Thyroid gland (tissue), 4 donors: Measurements from ENCODE around the gene SPDEF.

Source experiments
- POLR2A ChIP-seq, 2 donors: fragments of 450-650 bp; IDR thresholded peaks; one replicate each; pipeline ENCODE4 v1.6.1; 2017; ENCODE audit warnings: antibody characterized with exemption in 2 of 2, mild to moderate bottlenecking in 2 of 2, moderate library complexity in 1 of 2
- TF ChIP-seq, protein P1 (sequence below), 6 experiments: fragments of 200-600 bp in 3 of 6; fragments of 450-650 bp in 3 of 6; sonication (generic) in 3 of 6; IDR thresholded peaks; one replicate each; pipeline ENCODE4 v1.5.1; 2016 to 2019; ENCODE audit warnings: antibody characterized with exemption in 6 of 6, mild to moderate bottlenecking in 2 of 6, inconsistent platforms in 1 of 6, moderate library complexity in 1 of 6

DNA sequence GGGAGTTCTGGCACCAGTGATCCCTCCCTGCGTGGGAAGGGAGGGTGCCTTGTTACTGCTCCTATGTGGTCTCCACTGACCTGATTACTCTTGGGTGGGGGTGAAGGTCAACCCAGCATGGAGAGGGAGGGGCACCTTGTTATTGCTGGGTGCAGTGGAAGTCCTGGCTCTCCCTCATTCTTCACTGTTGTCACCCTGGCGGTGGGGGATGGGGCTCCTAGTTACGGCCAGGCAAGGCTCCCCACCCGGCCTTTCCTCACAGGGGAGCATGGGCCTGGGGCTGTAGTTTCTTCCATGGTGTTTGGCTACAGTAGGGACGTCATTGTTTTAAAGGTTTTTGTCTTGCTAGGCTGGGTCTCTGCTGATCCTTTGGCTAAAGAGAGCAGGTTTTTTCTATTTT lies 49.4 kb downstream of the SPDEF start:
- TF ChIP-seq, protein P1, sequence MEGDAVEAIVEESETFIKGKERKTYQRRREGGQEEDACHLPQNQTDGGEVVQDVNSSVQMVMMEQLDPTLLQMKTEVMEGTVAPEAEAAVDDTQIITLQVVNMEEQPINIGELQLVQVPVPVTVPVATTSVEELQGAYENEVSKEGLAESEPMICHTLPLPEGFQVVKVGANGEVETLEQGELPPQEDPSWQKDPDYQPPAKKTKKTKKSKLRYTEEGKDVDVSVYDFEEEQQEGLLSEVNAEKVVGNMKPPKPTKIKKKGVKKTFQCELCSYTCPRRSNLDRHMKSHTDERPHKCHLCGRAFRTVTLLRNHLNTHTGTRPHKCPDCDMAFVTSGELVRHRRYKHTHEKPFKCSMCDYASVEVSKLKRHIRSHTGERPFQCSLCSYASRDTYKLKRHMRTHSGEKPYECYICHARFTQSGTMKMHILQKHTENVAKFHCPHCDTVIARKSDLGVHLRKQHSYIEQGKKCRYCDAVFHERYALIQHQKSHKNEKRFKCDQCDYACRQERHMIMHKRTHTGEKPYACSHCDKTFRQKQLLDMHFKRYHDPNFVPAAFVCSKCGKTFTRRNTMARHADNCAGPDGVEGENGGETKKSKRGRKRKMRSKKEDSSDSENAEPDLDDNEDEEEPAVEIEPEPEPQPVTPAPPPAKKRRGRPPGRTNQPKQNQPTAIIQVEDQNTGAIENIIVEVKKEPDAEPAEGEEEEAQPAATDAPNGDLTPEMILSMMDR (IDR thresholded peaks at IDR 0.05): no peak
- no peak for TF ChIP-seq POLR2A (IDR thresholded peaks at IDR 0.05)
